ACC112 (cell line): ENCODE results near the gene BEND7.
"Not testable (repeated sequence)": the region's sequence is repeated elsewhere in the genome, so short reads cannot be mapped to it uniquely, and the experiment has no call there.

ENCODE experiments used
- H2AFZ ChIP-seq: fragments of 200-600 bp; sonication (generic); one replicate; pipeline ENCODE4 v1.6.0; 2017; ENCODE audit warnings: antibody characterized with exemption, low read length; ENCODE audit not compliant: unreplicated experiment
- H3K27ac ChIP-seq: fragments of 200-600 bp; sonication (generic); 2 replicates; pipeline ENCODE4 v1.5.1; 2014; ENCODE audit warnings: low read depth, mild to moderate bottlenecking, antibody characterized with exemption, low read length, moderate library complexity
- H3K27me3 ChIP-seq: fragments of 200-600 bp; sonication (generic); 2 replicates; pipeline ENCODE4 v1.6.1; 2014; ENCODE audit warnings: mild to moderate bottlenecking, antibody characterized with exemption, low read length, moderate library complexity, mixed read lengths; ENCODE audit not compliant: insufficient read depth
- H3K36me3 ChIP-seq: fragments of 200-600 bp; sonication (generic); 2 replicates; pipeline ENCODE4 v1.6.1; 2016; ENCODE audit warnings: mild to moderate bottlenecking, antibody characterized with exemption, low read length, moderate library complexity, mixed read lengths; ENCODE audit not compliant: insufficient read depth
- H3K4me1 ChIP-seq: fragments of 200-600 bp; sonication (generic); one replicate; pipeline ENCODE4 v1.6.1; 2016; ENCODE audit warnings: low read length, mixed read lengths; ENCODE audit not compliant: insufficient read depth, unreplicated experiment, control insufficient read depth
- H3K4me3 ChIP-seq: fragments of 200-600 bp; sonication (generic); 2 replicates; pipeline ENCODE4 v1.5.1; 2014; ENCODE audit warnings: mild to moderate bottlenecking, low read depth, low read length
- H3K79me2 ChIP-seq: fragments of 200-600 bp; sonication (generic); one replicate; pipeline ENCODE4 v1.6.0; 2016; ENCODE audit warnings: low read length; ENCODE audit not compliant: control insufficient read depth, unreplicated experiment, insufficient read depth

The BEND7 gene

DNA sequence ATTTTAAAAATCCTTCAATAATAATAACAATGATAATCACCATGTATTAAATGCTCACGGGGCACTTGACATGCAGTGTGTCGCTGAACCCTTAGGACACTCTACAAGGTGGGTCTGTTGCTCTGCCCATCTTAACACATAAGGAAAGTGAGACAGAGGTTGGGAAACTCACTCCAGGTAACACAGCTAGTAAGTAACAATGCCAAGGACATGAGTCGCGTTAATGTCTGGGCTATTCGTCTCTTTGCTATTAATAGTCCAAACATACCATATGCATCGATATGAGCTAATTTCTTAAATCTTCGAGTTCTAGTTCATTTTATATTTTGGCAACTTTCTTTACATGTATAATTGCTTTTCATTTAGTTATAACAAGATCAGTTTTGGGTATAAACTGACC, 79.5 kb downstream of the BEND7 start:
- peaks cover 19% of the 10 kb centered on the region for H3K4me1 ChIP-seq
- no peaks in the 10 kb centered on the region for H3K27me3 ChIP-seq
- H2AFZ ChIP-seq, result no peak overlapping the region

DNA sequence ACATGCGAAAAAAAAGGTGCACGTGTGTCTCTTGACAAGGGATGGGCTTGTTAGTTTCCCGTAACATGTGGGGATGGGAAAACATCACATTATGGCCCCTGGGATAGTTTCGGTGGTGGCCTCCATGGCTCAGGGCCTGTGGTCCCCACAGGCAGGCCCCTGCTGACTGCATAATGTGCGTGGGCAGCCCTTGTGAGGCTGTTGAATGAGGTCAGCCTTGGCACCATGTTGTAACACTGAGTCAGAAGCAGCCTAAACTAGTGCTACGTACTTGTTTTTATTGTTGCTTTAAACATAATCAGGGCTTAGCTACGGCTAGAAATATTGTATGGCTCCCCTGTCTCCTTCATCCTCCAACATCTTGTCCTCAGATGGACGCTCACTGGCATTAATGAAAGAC, 80.6 kb downstream of the BEND7 start:
- Histone ChIP-seq H3K27ac (no peak overlapping the region), H3K36me3 (no peaks in the 10 kb centered on the region), H3K79me2 (no peaks in the 10 kb centered on the region), H3K4me3 (no peak overlapping the region), H2AFZ (no peak overlapping the region), H3K27me3 (no peaks in the 10 kb centered on the region), H3K4me1 (peaks cover 19% of the 10 kb centered on the region)

More for the DNA sequence above, 79.5 kb downstream of the BEND7 start:
- Histone ChIP-seq H3K27ac (no peak overlapping the region), H3K4me3 (no peak overlapping the region), H3K79me2 (no peaks in the 10 kb centered on the region), H3K36me3 (no peaks in the 10 kb centered on the region)

DNA sequence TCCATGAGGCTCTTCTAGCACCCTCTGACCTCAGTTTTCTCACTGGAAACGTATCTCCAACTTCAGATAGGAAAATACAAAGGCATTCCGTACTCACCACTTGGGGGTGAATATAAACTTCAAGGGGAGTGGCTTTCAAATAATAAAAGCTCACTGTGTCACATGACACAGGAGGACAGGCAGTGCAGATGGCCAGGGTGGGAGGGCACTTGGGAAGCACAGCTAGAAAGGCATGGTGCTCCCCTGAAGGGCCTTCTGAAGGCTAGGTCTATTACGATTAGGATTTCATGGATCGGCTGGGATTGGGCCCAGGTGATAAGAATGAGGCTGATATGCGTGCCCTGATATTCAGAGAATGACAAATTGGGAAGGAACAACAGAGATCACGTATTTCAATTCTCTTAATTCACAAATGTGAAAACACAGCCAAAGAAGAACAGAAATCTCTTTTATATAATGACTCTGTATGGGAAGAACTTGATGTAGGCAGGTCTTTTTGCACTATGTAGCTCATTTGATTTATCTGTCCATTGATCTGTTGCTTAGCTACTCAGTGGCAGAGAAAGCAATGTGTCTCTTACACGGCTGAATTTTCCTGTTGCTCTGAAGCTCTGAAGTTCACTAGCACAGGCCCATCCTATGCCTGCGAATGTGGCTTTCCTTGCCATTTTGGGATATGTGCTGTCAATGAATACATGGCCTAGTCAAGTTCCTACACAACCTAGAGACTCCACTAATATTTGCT, 83.0 kb downstream of the BEND7 start:
- Histone ChIP-seq H3K4me1 (peaks cover 19% of the 10 kb centered on the region), H3K79me2 (no peaks in the 10 kb centered on the region), H3K27me3 (peaks cover 13% of the 10 kb centered on the region), H3K4me3 (no peak overlapping the region), H3K27ac (no peak overlapping the region), H3K36me3 (no peaks in the 10 kb centered on the region), H2AFZ (no peak overlapping the region)

DNA sequence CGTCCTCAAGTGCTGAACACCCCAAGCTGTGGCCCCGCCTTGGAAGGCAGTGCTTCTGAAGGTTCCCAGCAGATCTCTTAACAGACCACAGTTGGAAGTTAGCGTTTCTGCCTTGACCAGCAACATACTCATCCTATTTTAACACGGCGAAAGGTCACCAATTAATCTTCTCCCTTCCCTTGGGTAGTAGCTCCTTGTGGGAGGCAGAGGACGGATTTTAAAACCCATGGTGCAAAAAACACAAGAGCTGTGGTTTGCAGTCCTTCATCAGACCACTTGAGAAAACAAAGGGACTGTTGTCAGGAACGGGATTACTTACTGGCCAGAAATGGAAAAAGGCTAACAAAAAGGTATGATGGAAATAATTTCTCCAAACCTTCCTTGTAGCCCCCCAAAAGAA, 87.3 kb downstream of the BEND7 start:
- no peak overlapping the region for H3K27ac ChIP-seq
- no peak overlapping the region for H2AFZ ChIP-seq
- no peaks in the 10 kb centered on the region for H3K79me2 ChIP-seq
- peaks cover 3% of the 10 kb centered on the region for H3K4me1 ChIP-seq
- H3K4me3 ChIP-seq, result no peak overlapping the region
- peaks cover 48% of the 10 kb centered on the region for H3K27me3 ChIP-seq
- no peaks in the 10 kb centered on the region for H3K36me3 ChIP-seq

DNA sequence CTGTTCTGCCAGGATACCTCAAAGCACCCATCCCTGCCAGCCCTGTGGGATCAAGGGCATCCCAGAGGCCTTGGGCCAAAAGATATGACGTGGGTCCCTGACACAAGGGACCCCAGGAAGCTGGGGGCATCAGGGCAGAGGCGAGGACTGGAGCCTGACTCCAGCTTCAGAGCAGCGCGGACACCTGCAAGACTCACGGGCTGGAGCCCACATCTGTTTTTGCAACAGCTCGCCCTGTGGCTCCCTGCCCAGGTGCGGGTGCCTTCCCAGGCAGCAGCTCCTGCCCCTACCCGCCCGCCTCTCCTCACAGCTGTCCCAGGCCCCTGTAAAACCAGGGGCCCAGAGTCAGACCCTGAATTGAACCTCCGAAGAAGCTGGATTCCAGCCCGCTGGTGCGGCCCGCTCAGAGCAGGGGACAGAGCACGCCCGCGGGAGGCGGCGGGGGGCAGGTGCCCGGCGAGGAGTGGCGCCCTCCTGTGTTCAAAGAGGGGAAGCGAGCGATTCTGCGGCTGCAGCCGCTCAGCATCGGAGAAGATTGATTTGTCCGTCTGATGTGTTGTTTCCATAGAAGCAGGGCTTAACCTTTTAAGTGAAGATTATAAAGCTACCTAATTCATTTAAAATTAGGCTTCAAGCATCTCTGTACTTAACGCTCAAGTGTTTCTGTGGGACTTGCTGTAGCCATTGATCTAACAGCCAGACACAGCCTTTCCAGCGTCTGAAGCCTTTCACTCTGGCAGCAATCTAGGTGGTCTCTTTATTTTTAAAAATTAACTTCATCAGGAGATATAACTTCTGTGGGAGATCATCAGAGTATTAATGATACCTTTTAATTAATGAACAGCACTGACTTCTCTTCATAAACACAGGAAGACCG, 88.4 kb downstream of the BEND7 start:
- Histone ChIP-seq H2AFZ (peak overlapping the region; percentile 19), H3K27me3 (peaks cover 52% of the 10 kb centered on the region), H3K36me3 (no peaks in the 10 kb centered on the region), H3K27ac (no peak overlapping the region), H3K4me1 (peaks cover 3% of the 10 kb centered on the region), H3K4me3 (peak overlapping the region; percentile 65), H3K79me2 (no peaks in the 10 kb centered on the region)

DNA sequence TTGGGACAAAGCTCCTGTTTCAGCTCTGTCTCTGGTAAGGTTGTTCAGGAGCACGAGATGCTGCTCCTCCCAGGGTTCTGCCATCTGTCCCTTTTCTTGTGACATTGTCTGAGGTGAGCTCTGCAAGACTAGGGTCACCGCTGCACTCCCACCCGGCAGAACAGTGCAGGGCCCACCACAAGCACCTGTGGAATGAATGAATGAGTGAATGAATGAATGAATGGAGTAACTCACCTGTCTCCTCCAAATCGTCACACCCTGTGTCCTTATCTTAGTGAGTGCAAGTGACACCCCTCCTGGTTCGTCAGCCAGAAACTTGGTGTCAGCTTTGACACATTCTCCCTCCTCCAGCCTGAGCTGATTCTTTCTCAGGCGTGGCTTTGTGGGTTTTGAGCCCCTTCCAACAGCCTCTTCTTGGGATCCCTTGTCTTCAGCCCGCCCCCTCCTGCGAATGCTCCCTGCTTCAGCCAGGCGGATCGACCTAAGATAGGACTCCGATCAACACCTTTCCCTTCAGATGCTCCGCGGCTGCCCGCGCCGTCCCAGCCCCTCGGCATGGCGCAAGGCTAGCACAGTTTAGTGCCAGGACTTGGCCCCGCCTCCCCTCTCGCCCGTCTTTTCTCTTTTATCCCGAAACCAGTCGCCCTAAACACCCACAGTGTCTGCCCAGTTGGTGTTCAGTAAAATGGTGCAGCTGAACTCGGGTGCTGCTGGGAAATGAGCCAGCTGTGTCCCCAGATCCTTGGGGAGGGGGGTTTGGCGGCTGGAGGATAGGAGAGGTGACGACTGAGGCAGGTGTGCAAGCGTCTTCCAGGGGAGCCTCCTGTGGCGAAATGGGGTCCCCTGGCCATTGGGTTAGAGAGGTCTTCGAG, 89.3 kb downstream of the BEND7 start:
- Histone ChIP-seq H3K27ac (no peak overlapping the region), H3K36me3 (no peaks in the 10 kb centered on the region), H3K79me2 (no peaks in the 10 kb centered on the region), H3K27me3 (peaks cover 53% of the 10 kb centered on the region), H2AFZ (no peak overlapping the region), H3K4me3 (peak overlapping the region; percentile 65), H3K4me1 (peaks cover 3% of the 10 kb centered on the region)

DNA sequence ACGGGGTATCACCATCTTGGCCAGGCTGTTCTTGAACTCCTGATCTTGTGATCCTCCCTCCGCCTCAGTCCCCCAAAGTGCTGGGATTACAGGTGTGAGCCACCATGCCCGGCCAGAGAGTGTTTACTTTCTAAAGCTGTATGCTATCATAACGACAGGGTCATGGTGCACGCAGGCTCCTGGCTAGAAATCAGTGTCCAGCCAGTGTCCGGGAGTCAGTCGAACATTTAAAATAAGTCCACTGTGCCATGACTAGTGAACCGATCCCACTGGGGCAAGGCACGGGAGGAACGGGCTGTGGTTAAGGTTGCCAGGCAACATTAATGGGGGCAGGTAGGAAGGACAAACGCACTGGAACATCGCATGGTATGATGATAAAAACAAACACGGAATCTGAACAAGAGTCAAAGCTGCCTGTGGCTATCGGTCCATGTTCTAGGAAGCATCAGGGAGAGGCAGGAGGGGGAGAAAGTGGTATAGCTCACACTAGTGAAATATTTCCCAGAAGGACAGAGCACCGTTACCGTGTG, 91.7 kb downstream of the BEND7 start:
- Histone ChIP-seq H3K27ac (no peak overlapping the region), H3K79me2 (no peaks in the 10 kb centered on the region)

DNA sequence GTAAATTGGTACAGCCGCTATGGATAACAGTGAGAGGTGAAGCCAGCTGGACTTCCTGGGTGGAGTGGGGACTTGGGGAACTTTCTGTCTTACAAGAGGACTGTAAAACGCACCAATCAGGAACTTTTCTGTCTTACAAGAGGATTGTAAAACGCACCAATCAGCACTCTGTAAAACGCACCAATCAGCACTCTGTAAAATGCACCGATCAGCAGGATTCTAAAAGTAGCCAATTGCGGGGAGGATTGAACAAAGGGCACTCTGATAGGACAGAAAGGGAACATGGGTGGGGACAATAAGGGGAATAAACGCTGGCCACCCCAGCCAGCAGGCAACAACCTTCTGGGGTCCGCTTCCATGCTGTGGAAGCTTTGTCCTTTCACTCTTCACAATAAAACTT, 100.9 kb downstream of the BEND7 start:
- H3K4me3 ChIP-seq, H2AFZ ChIP-seq, H3K36me3 ChIP-seq, H3K27ac ChIP-seq, H3K4me1 ChIP-seq, H3K79me2 ChIP-seq: not testable (repeated sequence)
- peaks cover 80% of the 10 kb centered on the region for H3K27me3 ChIP-seq

More for the DNA sequence above, 91.7 kb downstream of the BEND7 start:
- peaks cover 3% of the 10 kb centered on the region for H3K4me1 ChIP-seq
- no peaks in the 10 kb centered on the region for H3K36me3 ChIP-seq
- peaks cover 64% of the 10 kb centered on the region for H3K27me3 ChIP-seq
- H3K4me3 ChIP-seq, result no peak overlapping the region
- H2AFZ ChIP-seq, result no peak overlapping the region

DNA sequence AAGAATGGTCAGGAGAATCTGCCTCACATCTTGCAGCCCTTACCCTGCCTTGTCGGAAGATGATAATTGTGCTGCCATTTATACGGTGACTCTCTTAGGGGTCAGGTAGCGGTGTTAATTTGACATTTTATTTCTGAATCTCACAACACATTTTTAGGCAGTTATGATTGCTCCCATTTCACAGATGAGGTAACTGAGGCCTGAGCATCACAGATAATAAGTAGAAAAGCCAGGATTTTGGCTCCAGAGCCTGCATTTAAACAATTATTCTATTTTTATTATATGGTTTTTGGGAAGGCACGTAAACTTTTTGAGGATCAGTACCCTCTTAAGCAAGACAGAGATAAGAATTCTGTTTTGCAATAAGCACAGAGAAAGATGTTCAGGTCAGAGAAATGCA, 103.4 kb downstream of the BEND7 start:
- Histone ChIP-seq H2AFZ (no peak overlapping the region), H3K79me2 (no peaks in the 10 kb centered on the region), H3K36me3 (no peaks in the 10 kb centered on the region), H3K27ac (no peak overlapping the region), H3K4me1 (no peaks in the 10 kb centered on the region), H3K4me3 (no peak overlapping the region), H3K27me3 (peaks cover 76% of the 10 kb centered on the region)

DNA sequence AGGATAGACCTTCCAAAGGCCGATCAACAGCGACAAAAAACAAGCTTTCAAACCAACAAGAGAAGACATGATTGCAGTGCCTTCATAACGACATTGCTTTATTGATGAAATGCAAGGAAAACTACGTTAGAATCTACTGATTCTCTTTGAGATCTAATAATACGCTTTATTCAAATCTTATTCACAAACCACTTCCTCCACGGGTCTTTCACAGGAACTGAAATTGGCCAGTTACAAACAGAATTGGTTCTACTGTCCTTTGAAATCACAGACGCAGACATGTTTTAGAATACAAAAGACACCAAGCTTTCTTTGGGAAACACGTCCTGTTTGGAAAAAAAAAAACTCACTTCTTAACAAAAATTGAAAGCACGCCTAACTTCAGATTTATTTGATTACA, 106.0 kb downstream of the BEND7 start:
- H3K27me3 ChIP-seq, result peaks cover 57% of the 10 kb centered on the region
- H3K27ac ChIP-seq, result no peak overlapping the region
- H3K36me3 ChIP-seq, result no peaks in the 10 kb centered on the region
- no peaks in the 10 kb centered on the region for H3K4me1 ChIP-seq
- H2AFZ ChIP-seq, result no peak overlapping the region
- H3K79me2 ChIP-seq, result no peaks in the 10 kb centered on the region
- no peak overlapping the region for H3K4me3 ChIP-seq
